ENCODE measurements around the gene IFI6. TPM values are rescaled to one million over a fixed set of nuclear protein-coding genes. Genes with fewer than 3 reads are reported as not detected.

The IFI6 gene
- polyA plus RNA-seq, 3 donors, result 69.9 to 276 (median 276) TPM

- no peaks in the 10 kb centered on the region for H3K36me3 ChIP-seq (replicated peaks in 1 of 2; ENCODE audit: control insufficient read depth in 1 of 2, insufficient read depth in 2 of 2, low read length in 2 of 2)
- no peak overlapping the region for H3K4me2 ChIP-seq (replicated peaks; ENCODE audit: extremely low read depth, low read length, poor library complexity, severe bottlenecking)
- H3K27me3 ChIP-seq (ENCODE audit: control insufficient read depth in 2 of 2, insufficient read depth in 2 of 2, low read length in 2 of 2), result peaks cover 0 to 2% of the 10 kb centered on the region in 2 donors
- H3K9me3 ChIP-seq (replicated peaks in 1 of 2; ENCODE audit: control insufficient read depth in 1 of 2, insufficient read depth in 1 of 2, low read length in 2 of 2), result no peaks in the 10 kb centered on the region
- no peak overlapping the region for H2AFZ ChIP-seq (ENCODE audit: insufficient read depth, low read depth, low read length, poor library complexity, severe bottlenecking)
- peaks cover 6 to 17% (median 11%) of the 10 kb centered on the region in 7 donors for H3K9me3 Mint-ChIP-seq
- no peaks in the 10 kb centered on the region for H4K20me1 ChIP-seq (ENCODE audit: insufficient read depth, low read length)
- no peak for DNase-seq
- no peaks in the 10 kb centered on the region for H3K4me1 Mint-ChIP-seq
- H3K27me3 Mint-ChIP-seq (ENCODE audit: low read depth in 3 of 3), result peaks cover 9 to 17% (median 10%) of the 10 kb centered on the region in 3 donors
- no peak overlapping the region for H3K27ac ChIP-seq (ENCODE audit: low read depth in 1 of 2, low read length in 2 of 2)
- H3K4me3 Mint-ChIP-seq, result no peak overlapping the region
- H3K27ac Mint-ChIP-seq, result no peak overlapping the region
- no peaks in the 10 kb centered on the region for H3K79me2 ChIP-seq (ENCODE audit: insufficient read depth, low read length)
- intact Hi-C loops (cut with micrococcal nuclease), result no loop called here
- no peak overlapping the region for H3K9ac ChIP-seq (ENCODE audit: insufficient read depth, low read length, poor library complexity, severe bottlenecking)
- WGBS (ENCODE audit: insufficient coverage), result no CpG with 5 or more reads among the region's 2 CpGs
- H3K36me3 Mint-ChIP-seq, result no peaks in the 10 kb centered on the region
- TF ChIP-seq, protein P1, sequence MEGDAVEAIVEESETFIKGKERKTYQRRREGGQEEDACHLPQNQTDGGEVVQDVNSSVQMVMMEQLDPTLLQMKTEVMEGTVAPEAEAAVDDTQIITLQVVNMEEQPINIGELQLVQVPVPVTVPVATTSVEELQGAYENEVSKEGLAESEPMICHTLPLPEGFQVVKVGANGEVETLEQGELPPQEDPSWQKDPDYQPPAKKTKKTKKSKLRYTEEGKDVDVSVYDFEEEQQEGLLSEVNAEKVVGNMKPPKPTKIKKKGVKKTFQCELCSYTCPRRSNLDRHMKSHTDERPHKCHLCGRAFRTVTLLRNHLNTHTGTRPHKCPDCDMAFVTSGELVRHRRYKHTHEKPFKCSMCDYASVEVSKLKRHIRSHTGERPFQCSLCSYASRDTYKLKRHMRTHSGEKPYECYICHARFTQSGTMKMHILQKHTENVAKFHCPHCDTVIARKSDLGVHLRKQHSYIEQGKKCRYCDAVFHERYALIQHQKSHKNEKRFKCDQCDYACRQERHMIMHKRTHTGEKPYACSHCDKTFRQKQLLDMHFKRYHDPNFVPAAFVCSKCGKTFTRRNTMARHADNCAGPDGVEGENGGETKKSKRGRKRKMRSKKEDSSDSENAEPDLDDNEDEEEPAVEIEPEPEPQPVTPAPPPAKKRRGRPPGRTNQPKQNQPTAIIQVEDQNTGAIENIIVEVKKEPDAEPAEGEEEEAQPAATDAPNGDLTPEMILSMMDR (IDR thresholded peaks at IDR 0.05), result no peak
- H3K4me1 ChIP-seq (ENCODE audit: control insufficient read depth in 1 of 2, insufficient read depth in 2 of 2, low read length in 2 of 2), result no peaks in the 10 kb centered on the region
- H3K4me3 ChIP-seq (replicated peaks in 1 of 3; ENCODE audit: low read depth in 2 of 3, low read length in 3 of 3), result no peak overlapping the region
Observed at GRCh38 chr1:27716262-27716895, 44.4 kb upstream of the IFI6 start.

DNA sequence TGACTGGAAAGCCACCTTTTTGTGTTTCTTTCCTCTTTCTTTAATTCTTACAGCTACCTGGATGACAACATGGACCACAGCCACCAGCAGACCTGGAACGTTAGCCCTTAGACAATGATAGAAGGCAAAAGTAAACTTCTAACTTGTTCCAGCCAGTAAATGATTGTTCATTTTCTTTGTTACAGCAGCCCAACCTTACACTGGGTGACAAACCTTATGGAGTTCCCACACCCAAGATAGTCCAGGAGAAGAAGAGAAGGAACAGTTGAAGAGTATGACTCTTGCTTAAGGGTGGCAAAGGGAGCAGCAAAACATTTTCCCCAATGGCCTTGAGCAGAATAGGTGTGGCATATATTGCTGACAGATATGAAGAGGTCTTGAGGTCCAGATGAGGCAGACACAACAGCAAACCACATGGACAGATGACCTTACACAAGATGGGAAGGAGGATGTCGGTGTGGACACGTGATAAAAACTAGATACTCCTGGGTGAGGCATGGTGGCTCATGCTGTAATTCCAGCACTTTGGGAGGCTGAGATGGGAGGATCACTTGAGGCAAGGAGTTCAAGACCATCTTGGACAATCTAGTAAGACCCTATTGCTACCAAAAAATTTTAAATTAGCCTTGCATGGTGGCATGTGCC is 42.0 kb upstream of the IFI6 start:
- Histone ChIP-seq H3K9ac (ENCODE audit: insufficient read depth, low read length, poor library complexity, severe bottlenecking) (no peak overlapping the region), H3K27me3 (ENCODE audit: control insufficient read depth in 2 of 2, insufficient read depth in 2 of 2, low read length in 2 of 2) (peaks cover 0 to 2% of the 10 kb centered on the region in 2 donors), H3K4me2 (replicated peaks; ENCODE audit: extremely low read depth, low read length, poor library complexity, severe bottlenecking) (no peak overlapping the region), H3K27ac (ENCODE audit: low read depth in 1 of 2, low read length in 2 of 2) (no peak overlapping the region), H3K36me3 (replicated peaks in 1 of 2; ENCODE audit: control insufficient read depth in 1 of 2, insufficient read depth in 2 of 2, low read length in 2 of 2) (no peaks in the 10 kb centered on the region), H3K4me1 (ENCODE audit: control insufficient read depth in 1 of 2, insufficient read depth in 2 of 2, low read length in 2 of 2) (no peaks in the 10 kb centered on the region), H3K9me3 (replicated peaks in 1 of 2; ENCODE audit: control insufficient read depth in 1 of 2, insufficient read depth in 1 of 2, low read length in 2 of 2) (no peaks in the 10 kb centered on the region), H2AFZ (ENCODE audit: insufficient read depth, low read depth, low read length, poor library complexity, severe bottlenecking) (no peak overlapping the region), H4K20me1 (ENCODE audit: insufficient read depth, low read length) (no peaks in the 10 kb centered on the region), H3K79me2 (ENCODE audit: insufficient read depth, low read length) (no peaks in the 10 kb centered on the region), H3K4me3 (replicated peaks in 1 of 3; ENCODE audit: low read depth in 2 of 3, low read length in 3 of 3) (no peak overlapping the region)
- Mint-ChIP-seq H3K9me3 (peaks cover 8 to 17% (median 11%) of the 10 kb centered on the region in 7 donors), H3K4me1 (no peaks in the 10 kb centered on the region), H3K36me3 (no peaks in the 10 kb centered on the region), H3K27ac (no peak overlapping the region), H3K4me3 (no peak overlapping the region), H3K27me3 (ENCODE audit: low read depth in 3 of 3) (peaks cover 5 to 7% (median 6%) of the 10 kb centered on the region in 3 donors)
- WGBS (ENCODE audit: insufficient coverage), result 100% methylated on average over 1 of the region's 3 CpGs
- intact Hi-C loops (cut with micrococcal nuclease), result no loop called here
- TF ChIP-seq, protein P1 (IDR thresholded peaks at IDR 0.05), result no peak
- DNase-seq, result no peak

Measured in CD14-positive monocyte (primary cell).